Hematopoietic multipotent progenitor cell treated with erythropoietin and hydrocortisone succinate and interleukin-3 and kit ligand, for 17 days (in vitro differentiated cells): ENCODE measurements around the gene MED15.

Experiments
- DNase-seq: peaks from one replicate; pipeline ENCODE4 v3.0.0-alpha.2; 2015; ENCODE audit warnings: low spot score

MED15 gene

GRCh38 chr22:20571531-20572007 lies 64.2 kb downstream of the MED15 start:
- DNase-seq: peak; percentile 65

- no peak for DNase-seq
Observed at GRCh38 chr22:20572132-20572802, 64.9 kb downstream of the MED15 start.

- no peak for DNase-seq
Observed at GRCh38 chr22:20573176-20573832, 65.9 kb downstream of the MED15 start.

GRCh38 chr22:20573833-20574615 lies 66.6 kb downstream of the MED15 start:
- DNase-seq: no peak

- no peak for DNase-seq
Observed at GRCh38 chr22:20574920-20575353, 67.5 kb downstream of the MED15 start.

GRCh38 chr22:20575724-20576444 lies 68.5 kb downstream of the MED15 start:
- DNase-seq: no peak

- DNase-seq: no peak
Observed at GRCh38 chr22:20576445-20576816, 69.0 kb downstream of the MED15 start.

GRCh38 chr22:20577045-20577444 lies 69.6 kb downstream of the MED15 start:
- no peak for DNase-seq

- peak; percentile 26 for DNase-seq
Observed at GRCh38 chr22:20577549-20577975, 70.2 kb downstream of the MED15 start.

- no peak for DNase-seq
Observed at GRCh38 chr22:20578192-20578591, 70.8 kb downstream of the MED15 start.

GRCh38 chr22:20578707-20579106 lies 71.3 kb downstream of the MED15 start:
- DNase-seq: no peak

GRCh38 chr22:20579273-20580120 lies 72.1 kb downstream of the MED15 start:
- DNase-seq: no peak

GRCh38 chr22:20580179-20580578 lies 72.8 kb downstream of the MED15 start:
- no peak for DNase-seq

- DNase-seq: no peak
Observed at GRCh38 chr22:20580611-20581502, 73.4 kb downstream of the MED15 start.

- peak; percentile 16 for DNase-seq
Observed at GRCh38 chr22:20581503-20582170, 74.2 kb downstream of the MED15 start.

- no peak for DNase-seq
Observed at GRCh38 chr22:20582171-20582511, 74.7 kb downstream of the MED15 start.

GRCh38 chr22:20582520-20583361 lies 75.3 kb downstream of the MED15 start:
- DNase-seq: no peak

GRCh38 chr22:20583471-20583922 lies 76.1 kb downstream of the MED15 start:
- no peak for DNase-seq
